HG02763 (cell line): ENCODE results near the gene IL12RB2.
A peak's percentile ranks its signal among the peaks of the same experiment; 100 is the strongest.

Source experiments
- ATAC-seq: cut with Tn5 transposase; IDR thresholded peaks from one replicate; pipeline ENCODE4 v1.9.1; 2021; ENCODE audit warnings: mild to moderate bottlenecking, moderate library complexity; ENCODE audit not compliant: unreplicated experiment

Gene IL12RB2

DNA sequence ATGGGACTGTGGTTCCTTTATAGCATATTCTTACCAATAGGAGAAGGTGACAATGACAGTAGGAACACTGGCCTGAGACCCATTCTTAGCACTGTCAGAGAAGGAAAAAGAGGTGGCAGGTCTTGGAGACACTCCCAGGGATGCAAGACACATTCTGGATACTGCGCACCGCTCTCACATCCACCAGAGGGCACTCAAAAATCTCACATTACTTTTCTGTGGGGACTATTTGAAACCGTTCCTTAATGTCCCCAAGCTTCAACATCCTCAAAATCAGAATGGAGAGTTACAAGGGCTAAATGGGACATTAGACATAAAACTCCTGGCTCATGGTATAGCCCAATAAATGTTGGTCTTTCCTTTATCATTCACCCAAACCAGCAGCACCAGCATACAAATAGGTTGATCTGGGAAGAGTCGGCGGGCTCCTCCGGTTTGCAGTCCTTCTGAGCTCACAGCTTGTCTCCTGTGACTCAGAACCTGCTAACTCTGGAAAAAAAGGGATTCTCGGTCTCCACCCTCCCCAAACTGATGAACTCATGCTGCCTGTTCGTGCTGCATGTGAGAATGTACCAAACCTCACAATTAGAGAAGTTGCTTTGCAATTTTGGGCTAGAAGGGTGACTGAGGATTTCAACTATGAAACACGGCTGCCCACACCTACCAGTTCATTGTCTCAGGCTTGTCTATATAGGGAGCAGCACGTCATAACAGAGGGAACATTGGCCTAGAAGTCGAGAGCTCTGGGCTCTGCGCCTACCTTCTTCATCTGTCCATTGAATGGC, 40.2 kb downstream of the IL12RB2 start:
- no peak for ATAC-seq

DNA sequence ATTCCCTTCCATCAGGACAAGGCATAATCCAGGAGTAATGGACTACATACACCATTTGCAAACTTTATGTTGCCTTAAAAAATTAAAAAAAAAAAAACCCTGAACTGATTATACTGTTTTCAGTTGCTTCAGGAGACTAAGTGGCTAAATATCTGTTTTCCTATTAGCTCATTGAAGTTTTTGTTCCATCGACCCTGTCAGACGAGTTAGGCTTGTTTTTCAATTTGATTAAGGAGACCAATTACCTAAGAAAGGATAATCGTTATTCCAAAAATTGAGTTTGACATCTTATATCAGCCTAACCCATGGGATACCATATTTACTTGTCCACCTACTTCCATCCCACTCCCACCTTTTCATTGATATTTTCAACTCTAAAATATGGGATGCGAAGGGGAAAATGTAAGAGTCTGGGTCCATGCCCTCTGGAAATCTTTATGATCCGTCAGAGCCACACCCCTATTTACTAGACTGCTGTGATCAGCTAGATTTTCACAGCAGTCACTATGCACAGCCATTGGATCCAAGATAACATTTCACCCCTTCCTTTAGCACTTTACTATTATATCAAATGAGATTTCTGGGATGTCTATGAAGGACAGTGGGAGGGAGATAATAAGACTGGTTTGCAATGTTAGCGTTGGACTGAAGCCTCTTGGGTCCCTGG, 41.0 kb downstream of the IL12RB2 start:
- ATAC-seq: no peak

DNA sequence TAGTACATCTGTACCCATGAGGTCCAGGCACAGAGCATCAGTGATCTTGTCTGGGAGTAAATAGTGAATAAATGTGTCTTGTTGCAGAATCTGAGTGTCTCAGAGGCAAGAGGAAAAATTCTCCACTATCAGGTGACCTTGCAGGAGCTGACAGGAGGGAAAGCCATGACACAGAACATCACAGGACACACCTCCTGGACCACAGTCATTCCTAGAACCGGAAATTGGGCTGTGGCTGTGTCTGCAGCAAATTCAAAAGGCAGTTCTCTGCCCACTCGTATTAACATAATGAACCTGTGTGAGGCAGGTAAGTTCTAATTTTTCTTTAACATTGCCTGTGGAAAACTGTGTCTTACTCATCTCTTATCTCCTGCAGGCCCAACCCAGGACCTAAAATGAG, 43.1 kb downstream of the IL12RB2 start:
- peak; percentile 68 for ATAC-seq

DNA sequence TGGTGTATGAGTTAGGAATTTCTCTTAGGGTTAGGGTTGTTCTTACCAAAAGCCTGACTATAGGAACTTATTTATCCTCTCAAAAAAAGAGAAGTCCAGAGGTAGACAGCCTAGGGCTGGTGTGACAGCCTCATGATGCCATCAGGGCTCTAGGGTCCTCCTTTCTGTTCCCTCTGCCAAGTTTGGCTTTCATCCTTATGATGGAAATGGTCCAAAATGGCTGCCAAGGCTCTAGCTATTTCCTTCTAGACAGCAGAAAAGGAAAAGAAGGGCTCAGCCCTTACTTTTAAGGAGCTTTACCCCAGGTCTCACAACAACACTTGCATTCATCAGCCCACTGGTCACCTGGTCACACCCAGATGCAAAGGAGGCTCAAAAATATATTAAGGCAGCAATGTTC, 44.5 kb downstream of the IL12RB2 start:
- no peak for ATAC-seq

DNA sequence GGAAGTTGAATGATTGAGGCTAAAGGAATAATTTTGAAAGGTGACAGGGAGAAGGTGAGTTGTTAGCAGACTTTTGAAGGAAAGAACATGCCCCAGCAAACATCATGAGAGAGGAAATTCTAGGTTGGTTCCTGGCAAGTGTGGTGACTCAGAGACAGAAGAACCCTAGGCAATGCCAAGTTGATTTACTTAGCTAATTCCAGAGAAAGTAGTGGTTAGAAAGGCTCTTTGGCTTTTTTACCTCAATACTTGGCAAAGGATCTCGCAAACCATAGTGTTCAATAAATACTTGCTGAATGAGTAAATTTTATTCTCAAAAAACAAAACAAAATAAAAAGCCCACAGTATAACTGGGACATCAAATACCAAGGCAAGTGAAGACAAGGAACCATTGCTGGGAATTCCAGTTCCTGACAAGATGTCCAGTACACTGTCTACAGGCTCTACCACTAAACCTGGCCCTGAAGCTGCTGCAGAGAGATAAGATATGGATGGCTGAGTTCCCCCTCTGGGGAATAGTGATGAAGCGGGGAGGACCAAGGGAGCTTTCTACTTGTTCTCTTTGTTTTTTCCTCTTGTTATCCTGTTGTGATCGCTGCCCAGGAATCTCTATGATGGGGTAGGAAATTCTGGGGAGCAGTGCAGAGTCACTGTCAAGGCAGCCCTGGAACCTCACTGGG, 48.2 kb downstream of the IL12RB2 start:
- no peak for ATAC-seq

DNA sequence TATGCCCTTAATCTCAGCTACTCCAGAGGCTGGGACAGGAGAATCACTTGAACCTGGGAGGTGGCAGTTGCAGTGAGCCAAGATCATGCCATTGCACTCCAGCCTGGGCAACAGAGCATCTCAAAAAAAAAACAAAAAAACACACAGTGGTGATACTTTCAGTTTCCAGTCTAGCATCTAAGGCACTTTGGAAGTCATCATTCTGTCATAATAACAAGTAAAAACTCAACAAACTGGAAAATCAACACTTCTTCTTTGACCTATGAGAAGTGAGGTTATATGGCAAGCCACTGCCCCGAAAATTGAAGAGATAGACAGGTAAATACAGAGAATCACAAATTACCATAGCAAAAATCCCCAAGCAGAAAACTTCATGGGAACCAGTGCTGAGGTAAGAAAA, 51.9 kb downstream of the IL12RB2 start:
- no peak for ATAC-seq

DNA sequence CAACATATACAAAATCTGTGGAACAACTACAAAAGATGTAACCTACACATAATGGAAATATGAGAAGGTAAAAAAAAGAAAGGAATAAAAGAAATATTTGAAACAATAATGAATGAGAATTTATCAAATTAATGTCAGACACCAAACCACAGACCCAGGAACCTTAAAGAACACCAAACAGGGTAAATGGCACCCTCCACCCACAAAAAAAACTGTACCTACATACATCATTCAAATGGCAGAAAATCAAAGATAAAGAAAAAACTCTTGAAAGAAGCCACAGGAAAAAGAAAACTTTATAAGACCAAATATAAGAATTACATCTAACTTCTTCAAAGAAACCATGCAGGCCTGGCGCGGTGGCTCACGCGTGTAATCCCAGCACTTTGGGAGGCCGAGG, 54.0 kb downstream of the IL12RB2 start:
- no peak for ATAC-seq

DNA sequence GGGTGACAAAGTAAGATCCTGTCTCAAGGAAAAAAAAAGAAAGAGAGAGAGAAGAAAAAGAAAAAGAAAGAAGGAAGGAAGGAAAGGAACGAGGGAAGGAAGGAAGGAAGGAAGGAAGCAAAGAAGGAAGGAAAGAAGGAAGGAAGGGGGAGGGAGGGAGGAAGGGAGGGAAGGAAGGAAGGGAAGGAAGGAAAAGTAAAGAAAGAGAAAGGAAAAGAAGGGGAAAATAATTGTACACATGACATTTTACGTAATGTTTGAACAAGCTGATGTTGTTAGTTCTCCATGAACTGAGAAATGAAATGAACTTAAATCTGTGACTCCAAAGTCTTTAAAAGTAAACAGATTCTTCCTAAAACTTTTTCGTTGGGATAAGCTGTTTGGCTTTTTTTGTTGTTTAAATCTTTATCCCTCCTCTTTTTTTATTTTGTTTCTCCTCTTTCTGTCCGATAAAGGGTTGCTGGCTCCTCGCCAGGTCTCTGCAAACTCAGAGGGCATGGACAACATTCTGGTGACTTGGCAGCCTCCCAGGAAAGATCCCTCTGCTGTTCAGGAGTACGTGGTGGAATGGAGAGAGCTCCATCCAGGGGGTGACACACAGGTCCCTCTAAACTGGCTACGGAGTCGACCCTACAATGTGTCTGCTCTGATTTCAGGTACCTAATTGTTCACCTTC, 59.8 kb downstream of the IL12RB2 start:
- ATAC-seq: no peak

DNA sequence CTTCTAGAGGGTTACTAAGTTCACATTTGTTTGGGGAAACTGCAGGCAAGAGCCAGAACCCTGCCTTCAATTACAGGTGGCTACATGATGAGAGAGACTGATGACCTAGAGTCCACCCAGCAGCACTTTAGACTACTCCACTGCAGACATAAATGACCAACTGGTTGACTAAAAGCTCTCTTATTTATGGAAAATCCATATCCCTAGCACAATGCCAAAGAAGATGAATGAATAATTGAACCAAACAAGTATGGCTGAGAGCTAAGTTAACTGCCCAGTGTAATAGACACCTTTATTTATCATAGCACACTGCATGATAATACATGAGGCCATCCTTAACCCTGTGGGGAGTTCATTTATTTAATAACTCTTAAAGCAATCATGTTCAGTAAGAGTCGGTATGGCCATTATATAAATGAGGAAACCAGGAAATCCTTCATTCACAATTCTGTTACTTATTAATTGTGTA, 60.4 kb downstream of the IL12RB2 start:
- no peak for ATAC-seq

DNA sequence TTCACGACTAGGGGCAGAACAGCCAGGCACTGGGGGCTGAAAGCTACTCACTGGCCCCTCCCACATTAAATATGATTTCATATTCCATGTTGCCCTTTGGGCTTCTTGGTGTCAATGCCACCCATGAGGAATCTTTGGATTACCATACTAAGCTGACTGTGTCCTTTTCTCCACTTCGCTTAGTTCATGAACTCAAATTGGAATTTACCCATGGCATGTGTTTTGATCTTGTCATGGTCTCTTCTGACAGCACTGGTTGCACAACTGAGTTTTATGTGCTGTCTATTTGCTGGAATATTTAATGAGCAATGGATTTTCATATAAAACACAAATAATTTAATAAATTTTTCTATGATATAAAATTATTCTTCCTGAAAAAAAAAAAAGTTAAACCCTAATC, 63.4 kb downstream of the IL12RB2 start:
- no peak for ATAC-seq

DNA sequence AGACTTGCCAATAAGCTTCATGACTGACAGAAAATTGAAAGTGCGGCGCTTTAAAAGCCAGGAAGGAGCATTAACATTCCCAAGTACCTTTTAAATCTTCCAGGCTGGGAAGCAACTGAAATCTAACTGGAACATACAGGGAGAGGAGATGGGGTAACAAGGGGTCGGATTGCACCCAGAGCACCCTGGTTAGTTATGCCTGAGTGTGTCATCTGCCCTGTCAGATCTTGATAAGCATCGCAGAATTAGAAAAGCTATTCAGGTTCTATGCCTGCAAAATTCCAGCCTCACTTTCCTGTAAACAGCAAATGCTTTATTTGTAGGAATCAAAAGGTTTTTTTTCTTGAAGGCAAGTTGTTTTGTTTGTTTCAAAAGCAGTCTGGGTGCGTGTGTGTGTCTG, 64.0 kb downstream of the IL12RB2 start:
- ATAC-seq: no peak

DNA sequence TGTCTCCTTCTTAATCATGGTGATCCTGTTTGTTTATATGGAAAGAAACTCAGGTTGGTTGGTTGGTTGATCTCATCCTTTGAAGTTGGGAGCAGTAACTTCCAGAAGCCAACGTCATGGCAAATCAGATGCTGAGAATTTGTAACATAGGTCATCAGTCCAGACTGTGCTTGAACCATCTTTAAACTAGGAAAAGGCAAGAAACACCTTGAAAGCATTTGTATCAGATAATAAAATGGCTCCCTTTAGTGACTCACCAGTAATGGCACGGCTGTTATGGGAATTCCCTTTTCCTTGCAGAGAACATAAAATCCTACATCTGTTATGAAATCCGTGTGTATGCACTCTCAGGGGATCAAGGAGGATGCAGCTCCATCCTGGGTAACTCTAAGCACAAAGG, 64.5 kb downstream of the IL12RB2 start:
- no peak for ATAC-seq

DNA sequence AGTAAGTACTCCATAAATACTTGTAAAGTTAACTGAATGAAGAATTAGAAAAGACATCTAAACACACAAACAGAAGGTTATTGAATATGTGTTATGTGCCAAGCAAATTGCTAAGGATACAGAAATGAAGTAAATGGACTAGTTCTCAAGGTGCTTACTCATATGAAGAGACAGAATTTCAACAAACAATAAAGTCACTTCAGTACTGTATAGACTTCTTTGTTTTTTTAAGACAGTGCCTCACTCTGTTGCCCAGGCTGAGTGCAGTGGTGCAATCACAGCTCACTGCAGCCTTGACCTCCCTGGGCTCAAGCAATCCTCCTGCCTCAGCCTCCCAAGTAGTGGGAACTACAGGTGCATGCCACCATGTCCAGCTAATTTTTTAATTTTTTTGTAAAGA, 65.2 kb downstream of the IL12RB2 start:
- no peak for ATAC-seq

DNA sequence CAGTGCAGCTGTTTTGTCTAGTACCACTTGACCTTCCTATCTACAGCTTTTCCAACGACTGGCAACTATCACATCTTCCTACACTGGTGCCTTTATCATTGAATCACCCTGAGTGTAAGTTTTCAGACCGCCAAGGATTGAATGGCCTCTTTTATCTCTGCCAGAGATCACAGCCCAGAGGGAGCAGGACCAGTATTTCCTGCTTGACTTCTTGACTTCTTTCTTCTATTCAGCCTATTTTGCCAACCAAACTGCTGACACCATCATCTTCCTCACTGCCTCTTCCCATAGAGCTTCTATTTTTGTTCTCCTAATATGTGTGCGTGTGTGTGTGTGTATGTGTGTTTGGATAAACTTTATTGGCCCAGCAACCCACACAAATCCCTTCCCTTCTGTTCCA, 68.7 kb downstream of the IL12RB2 start:
- no peak for ATAC-seq

DNA sequence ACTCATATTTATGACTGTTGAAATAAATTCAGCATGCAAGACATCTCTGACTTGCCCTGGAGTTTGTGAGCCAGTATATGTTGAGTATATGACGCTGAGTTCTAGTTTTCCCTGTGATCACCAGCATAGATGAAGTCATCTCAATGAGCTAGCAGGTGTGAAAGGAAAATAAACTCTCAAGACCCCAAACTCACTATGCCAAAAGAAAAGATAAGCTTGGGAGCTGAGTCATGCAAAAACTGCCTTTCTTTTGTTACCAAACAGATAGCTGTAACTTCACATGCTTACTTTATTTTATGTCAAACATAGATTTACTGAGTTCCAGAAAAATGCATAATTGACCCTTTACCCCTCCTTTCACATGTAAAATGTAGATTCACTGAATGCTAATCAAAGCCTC, 69.6 kb downstream of the IL12RB2 start:
- no peak for ATAC-seq

DNA sequence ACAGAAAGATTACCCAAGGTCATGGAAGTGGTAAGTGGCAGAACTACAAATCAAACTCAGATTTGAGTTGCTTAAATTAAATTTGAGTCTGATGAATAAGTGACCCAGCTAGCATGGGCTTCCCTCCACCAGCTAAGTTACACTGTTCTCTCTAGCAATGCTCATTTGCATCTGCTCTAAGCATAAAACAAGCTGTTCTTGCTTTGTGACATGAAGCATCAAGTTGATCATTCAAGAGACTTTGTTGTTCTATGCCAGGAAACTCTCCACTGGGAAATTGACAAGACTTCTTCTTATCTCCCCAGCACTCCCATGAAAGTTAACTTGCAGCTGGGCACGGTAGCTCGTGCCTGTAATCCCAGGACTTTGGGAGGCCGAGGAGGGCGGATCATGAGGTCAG, 73.5 kb downstream of the IL12RB2 start:
- ATAC-seq: no peak

DNA sequence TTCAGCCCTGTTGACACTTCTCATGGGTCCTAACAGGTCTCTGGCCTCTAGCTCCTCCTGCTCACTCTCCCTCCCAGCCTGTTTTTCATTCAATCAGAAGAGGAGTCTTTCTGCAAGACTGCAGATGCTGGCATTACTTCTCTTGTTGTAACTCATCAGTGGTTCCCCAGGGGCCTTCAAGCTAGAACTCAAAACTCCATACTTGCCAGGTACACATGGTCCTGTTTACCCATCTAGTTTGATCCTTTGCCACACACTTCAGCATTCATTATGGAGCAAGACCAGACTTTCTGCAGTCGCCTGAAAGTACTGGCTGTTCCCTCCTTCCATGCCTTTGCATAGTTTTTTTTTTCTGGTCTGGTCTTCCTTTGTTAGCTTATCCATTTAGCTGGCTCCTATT, 74.6 kb downstream of the IL12RB2 start:
- ATAC-seq: no peak

DNA sequence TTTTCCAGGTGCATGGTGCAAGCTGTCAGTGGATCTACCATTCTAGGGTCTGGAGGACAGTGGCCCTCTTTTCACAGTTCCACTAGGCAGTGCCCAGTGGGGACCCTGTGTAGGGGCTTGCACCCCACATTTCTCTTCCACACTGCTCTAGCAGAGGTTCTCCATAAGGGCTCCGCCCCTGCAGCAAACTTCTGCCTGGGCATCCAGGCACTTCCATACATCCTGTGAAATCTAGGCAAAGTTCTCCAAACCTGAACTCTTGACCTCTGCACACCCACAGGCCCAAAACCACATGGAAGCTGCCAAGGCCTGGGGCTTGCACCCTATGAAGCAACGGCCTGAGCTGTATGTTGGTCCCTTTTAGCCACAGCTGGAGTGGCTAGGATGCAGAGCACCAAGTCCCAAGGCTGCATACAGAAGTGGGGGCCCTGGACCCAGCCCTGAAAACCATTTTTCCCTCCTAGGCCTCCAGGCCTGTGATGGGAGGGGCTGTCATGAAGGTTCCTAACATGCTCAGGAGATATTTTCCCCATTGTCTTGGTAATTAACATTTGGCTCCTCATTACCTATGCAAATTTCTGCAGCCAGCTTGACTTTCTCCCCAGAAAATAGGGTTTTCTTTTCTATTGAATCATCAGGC, 76.4 kb downstream of the IL12RB2 start:
- ATAC-seq: no peak

DNA sequence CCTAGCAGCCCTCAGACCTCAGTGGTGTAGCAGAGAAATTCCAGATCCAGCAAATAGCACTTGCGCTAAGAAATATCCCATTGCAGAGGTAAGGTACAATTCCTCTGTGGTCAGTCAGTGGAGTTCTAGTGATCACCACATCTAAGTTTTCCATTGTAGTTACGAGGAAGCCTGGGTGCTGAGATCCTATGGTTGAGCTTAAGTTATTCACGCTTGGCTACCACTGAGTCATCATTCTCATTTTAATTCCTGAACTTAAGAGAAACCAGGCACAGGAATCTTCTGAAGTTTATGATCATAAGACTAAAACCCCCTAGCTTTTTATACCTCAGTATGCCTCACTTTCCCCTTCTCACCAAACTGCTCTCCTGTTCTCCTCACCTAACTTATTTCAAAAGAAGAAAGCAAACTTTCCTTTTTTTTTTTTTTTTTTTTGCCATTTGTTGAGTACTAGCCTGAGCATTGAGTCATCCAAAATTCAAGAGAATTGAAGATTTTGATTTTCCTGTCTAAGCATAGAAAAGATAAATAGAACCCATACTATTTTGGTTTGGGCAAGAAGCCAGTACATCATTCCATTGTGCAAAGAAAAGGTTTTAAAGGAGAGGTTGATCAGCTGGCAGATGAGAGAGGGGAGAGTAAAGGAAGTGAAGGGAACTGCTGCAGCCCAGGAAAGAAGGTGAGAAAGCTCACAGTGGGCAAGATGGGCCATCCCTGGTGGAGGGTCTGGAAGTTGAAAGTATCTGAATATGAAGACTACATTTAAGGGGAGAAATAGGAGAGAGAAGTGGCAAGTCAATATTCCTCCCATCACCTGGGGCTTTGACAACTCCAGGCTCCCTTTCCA, 82.6 kb downstream of the IL12RB2 start:
- ATAC-seq: no peak

DNA sequence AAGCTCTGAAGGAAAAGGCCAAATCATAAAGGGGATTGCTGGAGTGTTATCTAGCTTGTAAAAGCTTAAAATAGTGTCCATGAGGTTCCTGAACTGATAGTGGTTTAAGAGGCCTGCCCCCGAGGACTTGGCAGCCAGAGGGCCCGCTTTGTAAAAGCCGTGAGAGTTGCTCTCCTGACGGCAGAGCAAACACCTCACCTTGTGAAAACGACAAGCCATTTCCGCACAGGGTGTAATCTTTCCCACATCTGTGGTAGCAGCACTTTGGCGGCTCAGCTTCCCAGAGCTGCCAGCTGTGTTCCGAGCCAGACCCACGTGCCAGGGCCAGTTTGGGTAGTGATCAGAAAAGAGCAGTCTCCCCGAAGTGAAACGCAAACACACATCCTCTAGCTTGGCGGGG, 85.6 kb downstream of the IL12RB2 start:
- no peak for ATAC-seq
